Hematopoietic multipotent progenitor cell treated with erythropoietin and hydrocortisone succinate and interleukin-3 and kit ligand, for 4 days (in vitro differentiated cells): Measurements from ENCODE around the gene NMNAT1.
"Not testable (repeated sequence)": the region's sequence is repeated elsewhere in the genome, so short reads cannot be mapped to it uniquely, and the experiment has no call there.

Experiments used
- DNase-seq: peaks from one replicate; pipeline ENCODE4 v3.0.0-alpha.2; 2015

Gene NMNAT1

GRCh38 chr1:9922342-9922741 is 20.9 kb upstream of the NMNAT1 start:
- no peak for DNase-seq

- no peak for DNase-seq
These were observed 16.0 kb upstream of the NMNAT1 start for GRCh38 chr1:9927259-9927658.

- DNase-seq = no peak
These were observed 13.6 kb upstream of the NMNAT1 start for GRCh38 chr1:9929431-9930385.

GRCh38 chr1:9942399-9942938 is 806 bp upstream of the NMNAT1 start:
- peak; percentile 86 for DNase-seq

- no peak for DNase-seq
These were observed 3.0 kb downstream of the NMNAT1 start for GRCh38 chr1:9946315-9946714.

- DNase-seq = no peak
These were observed 14.5 kb downstream of the NMNAT1 start for GRCh38 chr1:9957726-9958125.

GRCh38 chr1:9960011-9960410 is 16.7 kb downstream of the NMNAT1 start:
- DNase-seq = no peak

- DNase-seq = no peak
These were observed 17.7 kb downstream of the NMNAT1 start for GRCh38 chr1:9960706-9961562.

GRCh38 chr1:9984253-9984652 is 41.0 kb downstream of the NMNAT1 start:
- DNase-seq = no peak

GRCh38 chr1:9985001-9985400 is 41.7 kb downstream of the NMNAT1 start:
- no peak for DNase-seq

- DNase-seq = no peak
These were observed 46.5 kb downstream of the NMNAT1 start for GRCh38 chr1:9989773-9990172.

GRCh38 chr1:9990944-9991343 is 47.7 kb downstream of the NMNAT1 start:
- peak; percentile 14 for DNase-seq

- no peak for DNase-seq
These were observed 49.6 kb downstream of the NMNAT1 start for GRCh38 chr1:9992910-9993309.

- no peak for DNase-seq
These were observed 50.3 kb downstream of the NMNAT1 start for GRCh38 chr1:9993561-9994075.

- peak; percentile 27 for DNase-seq
These were observed 53.6 kb downstream of the NMNAT1 start, which contains the start of gene RBP7 for GRCh38 chr1:9996624-9997582. TSS of gene RBP7 (plus strand) at chr1:9997228. CDS start at chr1:9997259, 31 bp downstream.

GRCh38 chr1:10001016-10001665 is 57.9 kb downstream of the NMNAT1 start:
- DNase-seq = no peak

GRCh38 chr1:10005248-10005647 is 62.0 kb downstream of the NMNAT1 start:
- not testable (repeated sequence) for DNase-seq

- DNase-seq = no peak
These were observed 63.9 kb downstream of the NMNAT1 start for GRCh38 chr1:10007169-10007568.

GRCh38 chr1:10014016-10014415 is 70.7 kb downstream of the NMNAT1 start:
- DNase-seq = no peak

- no peak for DNase-seq
These were observed 76.3 kb downstream of the NMNAT1 start for GRCh38 chr1:10019561-10019960.

- no peak for DNase-seq
These were observed 76.8 kb downstream of the NMNAT1 start for GRCh38 chr1:10020086-10020485.
